GM23338 (cell line): ENCODE data around the gene PCDHGA1. TPM values are rescaled to one million over a fixed set of nuclear protein-coding genes. Genes with fewer than 3 reads are reported as not detected.

Source experiments
- ATAC-seq: fragments of 200-7000 bp; cut with Tn5 transposase; 3 replicates; pipeline ENCODE4 v1.9.1; 2020
- DNase-seq: peaks from one replicate; pipeline ENCODE4 v3.0.0-alpha.2; 2015; ENCODE audit warnings: low spot score
- H2AFZ ChIP-seq: fragments of 200-600 bp; sonication (generic); 2 replicates; pipeline ENCODE4 v1.8.0; 2016; ENCODE audit warnings: antibody characterized with exemption, mild to moderate bottlenecking, moderate library complexity
- H3F3A ChIP-seq: fragments of 200-600 bp; sonication (generic); replicated peaks from 2 replicates; pipeline ENCODE4 v1.8.0; 2017; ENCODE audit warnings: antibody characterized with exemption, mixed run types, low read depth
- H3K27ac ChIP-seq: fragments of 200-600 bp; sonication (generic); 2 replicates; pipeline ENCODE4 v1.6.1; 2016; ENCODE audit warnings: low read depth
- H3K27me3 ChIP-seq: fragments of 200-600 bp; sonication (generic); 2 replicates; pipeline ENCODE4 v1.8.0; 2016; ENCODE audit warnings: mild to moderate bottlenecking, mixed run types, moderate library complexity; ENCODE audit not compliant: insufficient read depth
- H3K36me3 ChIP-seq: fragments of 200-600 bp; sonication (generic); 2 replicates; pipeline ENCODE4 v1.8.0; 2016; ENCODE audit warnings: mild to moderate bottlenecking; ENCODE audit not compliant: insufficient read depth
- H3K4me1 ChIP-seq: fragments of 200-600 bp; sonication (generic); 2 replicates; pipeline ENCODE4 v1.8.0; 2016; ENCODE audit warnings: mild to moderate bottlenecking, moderate library complexity; ENCODE audit not compliant: insufficient read depth
- H3K4me2 ChIP-seq: fragments of 200-600 bp; sonication (generic); 2 replicates; pipeline ENCODE4 v1.7.1; 2017; ENCODE audit warnings: mixed run types
- H3K4me3 ChIP-seq: fragments of 200-600 bp; sonication (generic); 2 replicates; pipeline ENCODE4 v1.6.1; 2016; ENCODE audit warnings: mixed run types
- H3K79me2 ChIP-seq: fragments of 200-600 bp; sonication (generic); replicated peaks from 2 replicates; pipeline ENCODE4 v1.8.0; 2017; ENCODE audit warnings: mild to moderate bottlenecking; ENCODE audit not compliant: insufficient read depth
- H3K9me2 ChIP-seq: fragments of 200-600 bp; sonication (generic); 2 replicates; pipeline ENCODE4 v1.8.0; 2017; ENCODE audit not compliant: insufficient read depth
- H4K20me1 ChIP-seq: fragments of 200-600 bp; sonication (generic); replicated peaks from 2 replicates; pipeline ENCODE4 v1.8.0; 2017; ENCODE audit warnings: mild to moderate bottlenecking; ENCODE audit not compliant: insufficient read depth
- H3K27ac Mint-ChIP-seq: 2 replicates; pipeline ENCODE4 v1.8.0; 2020; ENCODE audit warnings: inconsistent platforms, mild to moderate bottlenecking, moderate library complexity, mixed read lengths
- H3K27me3 Mint-ChIP-seq: 3 replicates; pipeline ENCODE4 v1.8.0; 2022; ENCODE audit warnings: low read depth, mild to moderate bottlenecking, moderate library complexity, mixed read lengths, inconsistent platforms; ENCODE audit not compliant: insufficient read depth, poor library complexity
- H3K36me3 Mint-ChIP-seq: 3 replicates; pipeline ENCODE4 v1.8.0; 2021; ENCODE audit warnings: low read depth, mild to moderate bottlenecking, inconsistent platforms, moderate library complexity, mixed read lengths
- H3K4me1 Mint-ChIP-seq: 3 replicates; pipeline ENCODE4 v1.8.0; 2020; ENCODE audit warnings: mild to moderate bottlenecking, inconsistent platforms, mixed read lengths
- H3K4me3 Mint-ChIP-seq: 3 replicates; pipeline ENCODE4 v1.8.0; 2021; ENCODE audit warnings: moderate library complexity, mild to moderate bottlenecking, inconsistent platforms, mixed read lengths
- H3K9me3 Mint-ChIP-seq: 3 replicates; pipeline ENCODE4 v1.8.0; 2020; ENCODE audit warnings: moderate library complexity, mild to moderate bottlenecking, inconsistent platforms, mixed read lengths
- CREB1 ChIP-seq: fragments of 250-450 bp; sonication (Bioruptor Pico); IDR thresholded peaks from 2 replicates; pipeline ENCODE4 v1.5.0; 2020; ENCODE audit warnings: low read depth, mild to moderate bottlenecking, moderate library complexity
- CTCF ChIP-seq, 2 experiments: fragments of 200-600 bp in 1 of 2; sonication (generic) in 1 of 2; conservative IDR thresholded peaks; 2 replicates each; pipeline versions ENCODE4 v1.5.1 to v1.6.1; 2016 to 2017; ENCODE audit warnings: antibody characterized with exemption in 2 of 2, low read depth in 2 of 2, mild to moderate bottlenecking in 2 of 2, moderate library complexity in 1 of 2
- EZH2 ChIP-seq: fragments of 200-600 bp; sonication (generic); IDR thresholded peaks from one replicate; pipeline ENCODE4 v1.8.0; 2017; ENCODE audit warnings: antibody characterized with exemption, mild to moderate bottlenecking, low read depth; ENCODE audit not compliant: unreplicated experiment
- EZH2phosphoT487 ChIP-seq: fragments of 200-600 bp; sonication (generic); IDR thresholded peaks from one replicate; pipeline ENCODE4 v1.8.1; 2018; ENCODE audit warnings: antibody characterized with exemption; ENCODE audit not compliant: unreplicated experiment
- JUNB ChIP-seq: IDR thresholded peaks from one replicate; pipeline ENCODE4 v1.6.1; 2016; ENCODE audit warnings: antibody characterized with exemption; ENCODE audit not compliant: unreplicated experiment
- NANOG ChIP-seq: IDR thresholded peaks from 2 replicates; pipeline ENCODE4 v1.6.1; 2016; ENCODE audit warnings: antibody characterized with exemption, borderline replicate concordance
- REST ChIP-seq: IDR thresholded peaks from one replicate; pipeline ENCODE4 v1.6.1; 2018; ENCODE audit warnings: antibody characterized with exemption; ENCODE audit not compliant: unreplicated experiment
- ZNF114 ChIP-seq: fragments of 250-450 bp; sonication (Bioruptor Pico); IDR thresholded peaks from 2 replicates; pipeline ENCODE4 v1.5.0; 2020; ENCODE audit warnings: mild to moderate bottlenecking, moderate library complexity
- ZNF462 ChIP-seq: fragments of 250-450 bp; sonication (Bioruptor Pico); IDR thresholded peaks from 2 replicates; pipeline ENCODE4 v1.5.0; 2020; ENCODE audit warnings: mild to moderate bottlenecking, moderate library complexity
- polyA plus RNA-seq: library from polyadenylated mRNA; unstranded; fragments of >200 nt; fragmentation: Nextera tagmentation; extraction: Ambion mirVana; gene quantifications from 2 replicates; pipeline ENCODE4 v1.2.1, GENCODE V29; 2016
- total RNA-seq: library from RNA; depleted of rRNA; stranded (reverse); fragments of >200 nt; shearing (Covaris generic); gene quantifications from 2 replicates; pipeline ENCODE4 v1.2.3, GENCODE V29; 2014

The PCDHGA1 gene
- total and polyA plus RNA-seq, 2 experiments from 2014 or later, result 0.39 to 1.7 TPM

GRCh38 chr5:141525653-141526052, 195.3 kb downstream of the PCDHGA1 start:
- Mint-ChIP-seq H3K4me3 (no peak overlapping the region; the same call in 2 of the 3 replicates), H3K4me1 (peaks cover 22% of the 10 kb centered on the region), H3K36me3 (peaks cover 64% of the 10 kb centered on the region), H3K27ac (peak overlapping the region; percentile 88), H3K9me3 (no peaks in the 10 kb centered on the region), H3K27me3 (no peaks in the 10 kb centered on the region)
- Histone ChIP-seq H3K4me2 (no peak overlapping the region), H3K9me2 (no peaks in the 10 kb centered on the region), H3K27ac (peak overlapping the region; percentile 47), H3K27me3 (no peaks in the 10 kb centered on the region), H3K79me2 (0 out of 2 replicates have a peak, but pooled peaks cover 6% of the 10 kb centered on the region), H2AFZ (no peak overlapping the region), H3K36me3 (peaks cover 30% of the 10 kb centered on the region), H3K4me3 (no peak overlapping the region), H3F3A (peaks cover 9% of the 10 kb centered on the region; the same call in 1 of the 2 replicates), H3K4me1 (peaks cover 11% of the 10 kb centered on the region), H4K20me1 (peaks cover 4% of the 10 kb centered on the region)
- DNase-seq, result no peak
- TF ChIP-seq ZNF114, result no peak
- TF ChIP-seq REST, result no peak
- TF ChIP-seq CTCF (conservative IDR thresholded peaks at IDR 0.05; ENCODE audit: low read depth in 2 of 2), result no peak
- no peak for TF ChIP-seq JUNB
- TF ChIP-seq EZH2phosphoT487, result no peak
- TF ChIP-seq EZH2, result no peak
- TF ChIP-seq NANOG, result no peak
- no peak for ATAC-seq

GRCh38 chr5:141527426-141527825, 197.1 kb downstream of the PCDHGA1 start:
- peaks cover 9% of the 10 kb centered on the region; the same call in 1 of the 2 replicates for H3F3A ChIP-seq
- ATAC-seq, result no peak
- 0 out of 2 replicates have a peak, but pooled peaks cover 6% of the 10 kb centered on the region for H3K79me2 ChIP-seq
- Mint-ChIP-seq H3K36me3 (peaks cover 51% of the 10 kb centered on the region), H3K9me3 (no peaks in the 10 kb centered on the region), H3K27ac (no peak overlapping the region), H3K4me1 (peaks cover 22% of the 10 kb centered on the region), H3K27me3 (no peaks in the 10 kb centered on the region), H3K4me3 (no peak overlapping the region)
- DNase-seq, result no peak
- H4K20me1 ChIP-seq, result no peaks in the 10 kb centered on the region
- no peak overlapping the region for H3K4me2 ChIP-seq
- H3K9me2 ChIP-seq, result no peaks in the 10 kb centered on the region
- peaks cover 11% of the 10 kb centered on the region for H3K4me1 ChIP-seq
- H3K27ac ChIP-seq, result no peak overlapping the region
- no peaks in the 10 kb centered on the region for H3K27me3 ChIP-seq
- peaks cover 20% of the 10 kb centered on the region for H3K36me3 ChIP-seq
- no peak overlapping the region for H2AFZ ChIP-seq
- no peak overlapping the region for H3K4me3 ChIP-seq
- no peak for TF ChIP-seq NANOG
- no peak for TF ChIP-seq CREB1 (CRISPR knock-in tag)
- TF ChIP-seq ZNF114, result no peak
- no peak for TF ChIP-seq ZNF462 (CRISPR knock-in tag)
